Lower leg skin (tissue), 4 donors: ENCODE measurements around the gene LRRC14B. TPM values are rescaled to one million over a fixed set of nuclear protein-coding genes. Genes with fewer than 3 reads are reported as not detected.

Experiments used
- DNase-seq, 2 donors: peaks; one replicate each; pipeline ENCODE4 v3.0.0-alpha.2; 2019; ENCODE audit warnings: low spot score in 2 of 2
- H3K4me3 ChIP-seq: fragments of 200-600 bp; sonication (generic); 2 replicates; pipeline ENCODE4 v1.5.1; 2017; ENCODE audit warnings: mild to moderate bottlenecking, low read depth; ENCODE audit not compliant: poor library complexity, severe bottlenecking
- POLR2A ChIP-seq, 2 donors: fragments of 450-650 bp; IDR thresholded peaks; one replicate each; pipeline ENCODE4 v1.6.1; 2016 to 2017; ENCODE audit warnings: antibody characterized with exemption in 2 of 2, mild to moderate bottlenecking in 1 of 2, moderate library complexity in 1 of 2
- WGBS, 2 donors: methylation state at CpG; one replicate each; pipeline ENCODE4 v1.1.5; 2018; 5-methylcytosine and 5-hydroxymethylcytosine counted together
- intact Hi-C: fragments of 100-400 bp; cut with DNase I; formaldehyde crosslinking; loops from one replicate; pipeline ENCODE4 v1.15.0; 2023; ENCODE audit warnings: low total_unique reads
- total RNA-seq, 4 donors: library from RNA; depleted of rRNA; stranded (reverse); fragments of >200 nt; gene quantifications; one replicate each; pipeline ENCODE4 v1.1.0, GENCODE V29; 2016
- TF ChIP-seq, protein P1 (sequence below), 3 donors: fragments of 450-650 bp; IDR thresholded peaks; one replicate each; pipeline ENCODE4 v1.5.1; 2016; ENCODE audit warnings: antibody characterized with exemption in 3 of 3, mild to moderate bottlenecking in 3 of 3, moderate library complexity in 2 of 3

LRRC14B gene
- total RNA-seq, 4 donors from 2014 or later = not detected

DNA sequence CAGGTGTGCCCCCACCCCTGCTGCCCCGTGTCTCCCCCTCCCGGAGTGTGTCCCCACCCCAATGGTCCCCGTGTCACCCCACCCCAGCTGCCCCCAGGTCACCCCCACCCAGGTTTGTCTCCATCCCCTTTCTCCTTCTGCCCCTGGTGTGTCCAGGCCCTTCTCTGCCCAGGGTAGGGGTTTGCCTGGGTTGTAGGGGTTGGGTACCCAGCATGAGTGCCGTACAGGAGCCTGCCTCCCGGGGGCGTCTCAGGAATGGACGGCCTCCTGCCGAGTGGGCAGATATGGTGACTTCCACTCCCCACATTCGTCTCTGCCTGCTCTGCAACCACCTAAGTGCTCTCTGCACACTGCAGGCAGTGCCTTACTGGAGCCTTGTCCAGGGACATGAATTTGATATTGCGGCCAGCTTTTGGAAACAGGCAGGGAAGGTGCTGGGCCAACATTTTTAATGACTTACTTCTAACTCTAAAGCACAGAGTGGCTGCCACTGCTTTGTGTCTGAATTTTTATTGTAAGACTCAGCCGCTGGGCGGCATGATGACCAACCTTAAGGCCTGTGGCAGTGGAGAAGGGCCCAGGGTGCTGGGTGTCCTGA, 6.7 kb downstream of the LRRC14B start:
- no peak for DNase-seq
- WGBS, 2 donors = 86 to 87% methylated on average over 9 to 12 of the region's 12 CpGs
- no peak overlapping the region for H3K4me3 ChIP-seq
- TF ChIP-seq POLR2A (IDR thresholded peaks at IDR 0.05) = no peak
- TF ChIP-seq, protein P1, sequence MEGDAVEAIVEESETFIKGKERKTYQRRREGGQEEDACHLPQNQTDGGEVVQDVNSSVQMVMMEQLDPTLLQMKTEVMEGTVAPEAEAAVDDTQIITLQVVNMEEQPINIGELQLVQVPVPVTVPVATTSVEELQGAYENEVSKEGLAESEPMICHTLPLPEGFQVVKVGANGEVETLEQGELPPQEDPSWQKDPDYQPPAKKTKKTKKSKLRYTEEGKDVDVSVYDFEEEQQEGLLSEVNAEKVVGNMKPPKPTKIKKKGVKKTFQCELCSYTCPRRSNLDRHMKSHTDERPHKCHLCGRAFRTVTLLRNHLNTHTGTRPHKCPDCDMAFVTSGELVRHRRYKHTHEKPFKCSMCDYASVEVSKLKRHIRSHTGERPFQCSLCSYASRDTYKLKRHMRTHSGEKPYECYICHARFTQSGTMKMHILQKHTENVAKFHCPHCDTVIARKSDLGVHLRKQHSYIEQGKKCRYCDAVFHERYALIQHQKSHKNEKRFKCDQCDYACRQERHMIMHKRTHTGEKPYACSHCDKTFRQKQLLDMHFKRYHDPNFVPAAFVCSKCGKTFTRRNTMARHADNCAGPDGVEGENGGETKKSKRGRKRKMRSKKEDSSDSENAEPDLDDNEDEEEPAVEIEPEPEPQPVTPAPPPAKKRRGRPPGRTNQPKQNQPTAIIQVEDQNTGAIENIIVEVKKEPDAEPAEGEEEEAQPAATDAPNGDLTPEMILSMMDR (IDR thresholded peaks at IDR 0.05) = no peak
- intact Hi-C loops = no loop called here

- TF ChIP-seq POLR2A (IDR thresholded peaks at IDR 0.05) = no peak
- TF ChIP-seq, protein P1 (IDR thresholded peaks at IDR 0.05) = no peak
- no peak overlapping the region for H3K4me3 ChIP-seq
- DNase-seq = no peak
- intact Hi-C loops = no loop called here
- WGBS, 2 donors = 94% methylated on average over 18 to 21 of the region's 21 CpGs
Measured at GRCh38 chr5:198516-199196, 7.4 kb downstream of the LRRC14B start.

GRCh38 chr5:199197-199949, 8.1 kb downstream of the LRRC14B start:
- DNase-seq = no peak
- no peak overlapping the region for H3K4me3 ChIP-seq
- intact Hi-C loops = no loop called here
- TF ChIP-seq, protein P1 (IDR thresholded peaks at IDR 0.05) = no peak
- TF ChIP-seq POLR2A (IDR thresholded peaks at IDR 0.05) = no peak
- WGBS, 2 donors = 92% methylated on average over 16 of the region's 16 CpGs

- DNase-seq = no peak
- intact Hi-C loops = no loop called here
- WGBS, 2 donors = 89 to 90% methylated on average over 23 of the region's 23 CpGs
- no peak overlapping the region for H3K4me3 ChIP-seq
- TF ChIP-seq POLR2A (IDR thresholded peaks at IDR 0.05) = no peak
- TF ChIP-seq, protein P1 (IDR thresholded peaks at IDR 0.05) = no peak
Measured at GRCh38 chr5:199950-200645, 8.8 kb downstream of the LRRC14B start.

GRCh38 chr5:200985-201384, 9.7 kb downstream of the LRRC14B start:
- no peak for TF ChIP-seq POLR2A (IDR thresholded peaks at IDR 0.05)
- TF ChIP-seq, protein P1 (IDR thresholded peaks at IDR 0.05) = no peak
- 52 to 74% methylated on average over 3 to 4 of the region's 4 CpGs for WGBS, 2 donors
- no peak for DNase-seq
- no peak overlapping the region for H3K4me3 ChIP-seq
- intact Hi-C loops = no loop called here
